Activated CD4-positive, alpha-beta T cell treated with anti-CD3 and anti-CD28 coated beads, Interleukin-2, amount 50 U/mL, for 48 hours (primary cell): ENCODE results near the gene ENTPD7.
"Not testable (repeated sequence)": the region's sequence is repeated elsewhere in the genome, so short reads cannot be mapped to it uniquely, and the experiment has no call there.

Experiments
- DNase-seq, 2 experiments: peaks; one replicate each; pipeline ENCODE4 v3.0.0-alpha.2; 2020

The ENTPD7 gene, protein sequence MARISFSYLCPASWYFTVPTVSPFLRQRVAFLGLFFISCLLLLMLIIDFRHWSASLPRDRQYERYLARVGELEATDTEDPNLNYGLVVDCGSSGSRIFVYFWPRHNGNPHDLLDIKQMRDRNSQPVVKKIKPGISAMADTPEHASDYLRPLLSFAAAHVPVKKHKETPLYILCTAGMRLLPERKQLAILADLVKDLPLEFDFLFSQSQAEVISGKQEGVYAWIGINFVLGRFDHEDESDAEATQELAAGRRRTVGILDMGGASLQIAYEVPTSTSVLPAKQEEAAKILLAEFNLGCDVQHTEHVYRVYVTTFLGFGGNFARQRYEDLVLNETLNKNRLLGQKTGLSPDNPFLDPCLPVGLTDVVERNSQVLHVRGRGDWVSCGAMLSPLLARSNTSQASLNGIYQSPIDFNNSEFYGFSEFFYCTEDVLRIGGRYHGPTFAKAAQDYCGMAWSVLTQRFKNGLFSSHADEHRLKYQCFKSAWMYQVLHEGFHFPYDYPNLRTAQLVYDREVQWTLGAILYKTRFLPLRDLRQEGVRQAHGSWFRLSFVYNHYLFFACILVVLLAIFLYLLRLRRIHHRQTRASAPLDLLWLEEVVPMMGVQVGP

DNA sequence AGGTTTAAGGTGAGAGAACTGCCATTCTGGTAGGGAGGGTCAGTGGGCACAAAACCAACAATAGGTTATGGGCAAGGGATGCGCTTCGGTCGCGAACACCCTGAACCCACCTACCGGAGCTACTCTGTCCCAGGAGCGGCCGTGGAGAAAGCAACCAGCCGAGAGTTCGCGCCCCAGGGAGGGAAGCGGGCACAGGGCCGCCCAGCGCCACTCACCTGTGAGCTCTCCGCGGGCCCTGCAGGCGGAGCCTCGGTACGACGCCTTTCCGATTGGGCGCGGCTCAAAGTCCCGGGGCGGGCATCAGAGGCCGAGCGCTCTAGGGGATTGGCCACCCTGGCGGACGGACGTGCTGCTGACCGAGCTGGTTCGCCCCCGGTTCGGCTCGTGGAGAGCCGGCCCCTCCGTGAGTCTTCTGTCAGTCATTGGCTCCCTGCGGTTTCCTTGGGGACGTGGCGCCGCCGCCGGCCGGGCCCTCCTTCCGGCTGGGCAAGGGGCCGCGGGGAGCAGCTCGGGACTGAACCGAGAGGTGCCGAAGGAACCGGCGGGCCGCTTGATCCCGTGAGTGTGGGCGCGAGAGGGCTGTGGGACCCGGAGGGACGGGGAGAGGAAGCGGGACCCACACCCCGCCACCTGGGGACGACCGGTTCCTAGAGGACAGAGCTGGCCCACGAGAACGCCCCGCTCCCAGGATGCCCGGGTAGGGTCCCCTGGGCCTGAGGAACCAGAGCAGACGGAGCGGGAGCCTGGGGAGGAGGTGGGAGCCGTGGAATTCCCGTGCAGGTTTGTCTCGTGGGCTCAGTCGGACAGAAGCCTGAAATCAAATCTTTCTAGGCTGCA is at the start of gene ENTPD7:
TSS of gene ENTPD7 (plus strand) at position 479 of the 837 bp plus-strand sequence. CDS start 448 bp downstream, outside the sequence.
- DNase-seq = peak; percentile 92 to 95

DNA sequence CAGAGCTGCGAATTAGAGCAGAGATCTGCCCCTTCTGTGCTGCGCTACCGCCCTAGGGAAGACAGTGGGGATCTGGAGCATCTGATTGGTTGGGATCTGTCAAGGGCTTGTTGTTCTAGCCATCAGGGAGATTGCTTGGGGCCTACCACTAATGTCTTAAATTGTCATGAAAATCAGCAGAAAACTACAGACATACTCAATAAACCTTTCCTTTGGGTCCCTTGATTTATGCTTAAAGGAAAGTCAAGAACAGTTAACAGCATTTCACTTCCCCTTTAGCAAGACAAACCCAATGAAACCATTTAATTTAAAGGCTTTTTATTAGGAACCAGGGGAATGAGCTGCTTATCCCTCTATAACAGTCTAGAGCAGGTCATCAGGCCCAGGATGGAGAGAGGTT is 49.1 kb upstream of the ENTPD7 start:
- DNase-seq = no peak

DNA sequence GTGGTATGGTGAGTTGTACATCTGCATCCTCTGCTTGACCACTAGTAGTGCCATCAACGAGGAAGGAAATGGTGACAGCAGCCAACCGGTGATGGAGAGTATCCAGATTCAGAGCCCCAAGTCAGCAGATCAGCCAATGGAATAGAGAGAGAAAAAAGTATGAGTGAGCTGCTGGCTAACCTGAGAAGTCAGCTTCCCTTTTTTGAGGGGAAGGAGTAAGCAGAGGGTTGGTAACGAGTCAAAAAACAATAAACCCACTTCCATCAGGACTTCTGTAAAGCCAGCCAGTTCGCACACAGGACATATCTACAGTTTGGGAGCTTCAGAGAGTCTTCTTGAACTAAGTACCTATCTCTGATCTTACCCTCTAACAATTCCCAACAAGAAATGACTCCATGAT is 48.0 kb upstream of the ENTPD7 start:
- DNase-seq = no peak

GRCh38 chr10:99612167-99612831 is 47.0 kb upstream of the ENTPD7 start:
- peak in 1 of 2 experiments; percentile 22 for DNase-seq

DNA sequence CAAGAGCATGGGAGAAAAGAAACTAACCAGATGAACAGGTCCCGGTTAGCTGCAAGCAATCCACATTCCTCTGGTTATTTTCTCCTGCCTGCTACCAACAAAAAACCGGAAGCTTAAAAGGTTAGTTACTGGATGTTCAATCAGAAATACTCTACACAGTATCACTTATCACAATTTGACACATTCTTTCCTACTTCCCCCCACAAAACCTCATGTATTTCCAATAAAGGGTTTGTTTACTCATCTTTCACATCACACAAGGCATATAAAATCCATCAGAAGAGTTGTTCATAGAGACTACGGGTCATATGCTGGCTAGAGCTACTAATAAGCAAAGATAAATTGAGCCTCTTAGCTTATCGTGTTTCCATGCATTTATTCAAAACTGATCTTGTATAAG is 43.9 kb upstream of the ENTPD7 start:
- DNase-seq = no peak

GRCh38 chr10:99617696-99618095 is 41.6 kb upstream of the ENTPD7 start:
- DNase-seq = no peak

DNA sequence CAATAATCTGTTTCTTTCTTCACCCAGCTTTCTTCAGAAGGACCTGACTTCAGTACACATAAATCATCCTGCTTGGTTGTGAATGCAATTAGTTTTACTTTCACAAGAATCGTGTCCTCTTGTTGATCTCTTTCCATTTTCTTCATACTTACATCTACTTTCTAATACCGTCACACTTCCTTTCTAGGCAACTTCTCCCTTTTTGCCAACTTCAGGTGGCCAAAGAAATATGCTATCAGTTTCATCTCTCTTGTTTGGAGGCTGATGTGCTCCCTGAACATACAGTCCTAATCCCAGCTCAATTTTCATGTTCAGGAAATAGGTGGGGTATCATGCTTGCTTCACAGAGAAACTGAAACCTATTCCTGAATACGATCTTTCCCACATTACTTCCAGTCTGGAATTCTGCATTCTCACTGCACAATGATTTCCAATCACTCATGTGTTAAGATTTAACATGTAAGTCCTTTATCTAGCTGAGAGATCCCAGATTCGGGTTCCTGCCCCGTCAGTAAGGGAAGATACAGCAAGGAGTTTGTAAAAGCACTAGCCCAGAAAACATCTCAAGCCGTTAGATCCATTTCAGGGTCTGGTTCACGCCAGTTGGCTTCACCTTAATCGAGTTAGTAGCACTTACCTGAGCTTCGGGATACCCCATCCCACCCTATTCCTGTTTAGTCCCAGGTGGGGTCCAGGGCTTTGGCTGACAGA is 40.1 kb upstream of the ENTPD7 start:
- no peak for DNase-seq

DNA sequence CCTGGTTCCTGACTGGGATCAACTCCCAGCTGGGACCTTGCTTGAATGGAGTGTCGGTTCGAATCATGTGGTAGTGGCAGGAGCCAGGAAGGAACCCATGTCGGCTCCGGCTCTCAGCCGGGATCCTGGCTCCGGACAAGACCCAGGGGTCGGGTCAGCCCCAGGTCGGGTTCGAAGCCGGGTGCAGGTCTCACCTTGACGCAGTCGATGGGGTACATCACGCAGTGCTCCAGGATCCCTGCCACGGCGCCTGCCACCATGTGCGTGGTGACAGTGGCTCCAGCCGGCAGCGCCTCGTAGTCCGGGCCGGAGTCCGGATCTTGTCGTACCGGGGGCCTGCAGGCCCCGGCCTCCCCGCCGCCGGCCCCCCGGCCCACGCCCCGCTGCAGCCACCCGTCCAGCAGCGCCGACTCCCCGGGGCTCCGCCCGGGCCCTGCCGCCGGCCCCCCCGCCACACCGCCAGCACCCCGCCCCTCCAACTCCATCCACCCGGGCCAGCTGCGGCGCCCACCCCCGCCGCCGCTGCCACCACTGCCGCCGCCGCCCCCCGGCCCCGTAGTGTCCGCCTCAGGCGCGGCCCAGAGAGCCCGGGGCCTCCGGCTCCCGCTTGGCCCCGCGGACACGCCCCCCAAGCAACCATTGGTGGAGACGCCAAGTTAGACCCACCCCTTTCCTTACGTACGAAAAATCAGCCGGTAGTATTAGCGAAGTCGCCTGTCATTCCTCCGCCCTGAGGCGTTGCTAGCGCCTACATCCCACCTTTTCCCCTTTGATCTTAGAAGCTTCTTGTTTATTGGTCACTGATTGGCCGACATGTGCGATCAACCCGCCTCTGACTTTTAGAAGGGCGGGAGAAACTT is 39.2 kb upstream of the ENTPD7 start, which contains the start of gene SLC25A28:
TSS of gene SLC25A28 (minus strand) at position 589 of the 860 bp plus-strand sequence. CDS start at position 485, 104 bp downstream.
- peak; percentile 91 to 94 for DNase-seq

- DNase-seq = peak; percentile 87 to 90
These were observed 38.4 kb upstream of the ENTPD7 start for GRCh38 chr10:99620711-99621453.

DNA sequence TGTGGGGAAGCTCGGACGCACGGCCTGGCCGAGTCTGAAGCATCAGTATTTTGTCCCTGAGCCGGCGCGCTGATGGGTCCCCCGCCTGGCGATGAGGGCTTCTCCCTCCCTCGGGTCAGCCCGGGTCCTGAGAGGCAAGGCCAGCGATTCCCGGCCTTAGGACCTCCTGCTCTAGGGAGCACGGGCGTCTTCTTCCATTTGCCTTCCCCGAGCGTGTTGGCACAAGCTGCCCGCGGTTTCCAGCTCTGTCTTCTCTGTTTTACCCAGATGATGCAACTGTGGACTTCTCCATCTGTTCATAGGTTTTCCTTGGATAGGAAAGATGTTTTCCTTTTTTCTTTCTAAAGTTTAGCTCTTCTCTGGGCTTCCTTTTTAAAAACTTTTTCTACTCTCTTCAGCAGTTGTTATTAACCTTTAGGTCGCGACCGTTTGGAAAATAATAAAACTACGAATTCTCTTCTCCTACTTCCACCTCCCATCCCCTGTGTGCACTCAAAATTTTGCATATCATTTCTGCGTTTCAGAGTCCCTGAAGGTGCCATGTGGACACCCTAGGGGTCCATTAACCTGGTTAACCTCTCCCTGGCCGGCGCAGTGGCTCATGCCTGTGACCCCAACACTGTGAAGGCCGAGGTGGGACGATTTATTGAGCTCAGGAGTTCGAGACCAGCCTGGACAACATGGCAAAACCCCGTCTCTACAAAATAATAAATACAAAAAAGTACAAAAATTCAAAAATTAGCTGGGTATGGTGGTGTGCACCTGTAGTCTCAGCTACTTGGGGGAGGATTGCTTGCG is 37.7 kb upstream of the ENTPD7 start:
- DNase-seq = no peak

DNA sequence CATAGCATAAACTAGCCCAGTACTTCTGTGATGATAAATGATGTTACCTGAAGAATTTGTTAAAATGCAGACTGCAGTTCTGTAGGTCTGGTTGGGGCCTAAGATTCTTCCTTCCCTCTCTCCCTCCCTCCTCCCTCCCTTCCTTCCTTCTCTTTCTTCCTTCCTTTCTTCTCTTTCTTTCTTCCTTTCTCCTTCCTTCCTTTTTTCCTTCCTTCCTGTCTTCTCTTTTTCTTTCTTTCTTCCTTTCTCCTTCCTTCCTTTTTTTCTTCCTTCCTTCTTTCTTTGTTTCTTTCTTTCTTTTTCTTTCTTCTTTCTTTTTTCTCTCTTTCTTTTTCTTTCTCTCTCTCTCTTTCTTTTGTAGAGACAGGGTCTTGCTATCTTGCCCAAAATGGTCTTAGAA is 35.4 kb upstream of the ENTPD7 start:
- no peak for DNase-seq

DNA sequence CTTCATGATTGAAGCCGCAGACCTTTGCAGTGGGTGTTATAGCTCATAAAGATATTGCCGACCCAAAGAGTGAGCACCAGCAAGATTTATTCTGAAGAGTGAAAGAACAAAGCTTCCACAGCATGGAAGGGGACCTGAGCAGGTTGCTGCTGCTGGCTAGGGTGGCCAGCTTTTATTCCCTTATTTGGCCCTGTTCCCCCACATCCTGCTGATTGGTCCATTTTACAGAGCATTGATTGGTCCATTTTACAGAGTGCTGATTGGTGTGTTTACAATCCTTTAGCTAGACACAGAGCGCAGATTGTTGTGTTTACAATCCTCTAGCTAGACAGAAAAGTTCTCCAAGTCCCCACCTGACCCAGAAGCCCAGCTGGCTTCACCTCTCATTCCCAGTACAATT is 34.2 kb upstream of the ENTPD7 start:
- DNase-seq = not testable (repeated sequence)

DNA sequence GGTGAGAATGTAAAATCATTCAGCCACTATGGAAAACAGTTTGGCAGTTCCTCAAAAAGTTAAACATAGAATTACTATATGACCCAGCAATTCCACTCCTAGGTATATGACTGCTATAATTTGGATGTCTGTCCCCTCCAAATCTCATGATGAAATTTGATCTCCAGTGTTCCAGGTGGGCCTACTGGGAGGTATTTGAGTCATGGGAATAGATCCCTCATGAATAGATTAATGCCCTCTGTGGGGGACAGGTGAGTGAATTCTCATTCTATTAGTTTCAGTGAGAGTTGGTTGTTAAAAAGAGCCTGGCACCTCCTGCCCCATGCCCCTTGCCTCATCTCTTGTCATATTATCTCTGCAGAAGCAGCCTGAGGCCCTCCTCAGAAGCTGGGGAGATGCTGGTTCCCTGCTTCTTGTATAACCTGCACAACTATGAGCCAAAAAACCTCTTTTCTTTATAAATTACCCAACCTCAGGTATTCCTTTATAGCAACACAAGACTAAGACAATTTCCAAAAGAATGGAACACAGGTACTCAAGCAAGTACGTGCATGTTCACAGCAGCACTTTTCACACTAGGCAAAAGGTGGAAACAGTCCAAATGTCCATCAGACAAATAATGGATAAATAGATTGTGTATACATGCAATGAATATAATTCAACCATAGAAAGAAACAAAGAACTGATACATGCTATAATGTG is 30.2 kb upstream of the ENTPD7 start:
- no peak for DNase-seq

- DNase-seq = no peak
These were observed 29.7 kb upstream of the ENTPD7 start for GRCh38 chr10:99629625-99629978.

GRCh38 chr10:99630433-99630832 is 28.9 kb upstream of the ENTPD7 start:
- no peak for DNase-seq

DNA sequence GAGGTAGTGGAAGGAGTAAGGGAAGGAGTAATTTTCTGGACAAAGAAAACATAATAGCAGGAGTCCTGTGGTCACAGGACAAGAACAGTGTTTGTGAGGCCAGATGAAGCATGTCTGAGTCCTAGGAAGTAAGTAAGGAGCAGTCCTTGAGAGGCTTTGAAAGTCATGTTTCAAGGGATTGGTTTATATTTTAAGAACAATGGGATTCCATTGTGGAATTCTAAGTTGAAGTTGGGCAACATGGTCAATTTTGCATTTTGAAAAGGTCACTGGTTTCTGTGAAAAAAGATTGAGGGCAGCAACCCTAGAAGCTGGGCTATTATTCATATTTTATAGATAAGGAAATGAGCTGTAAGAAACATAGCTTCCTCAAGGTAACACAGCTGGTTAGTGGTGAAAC is 28.3 kb upstream of the ENTPD7 start:
- no peak for DNase-seq

DNA sequence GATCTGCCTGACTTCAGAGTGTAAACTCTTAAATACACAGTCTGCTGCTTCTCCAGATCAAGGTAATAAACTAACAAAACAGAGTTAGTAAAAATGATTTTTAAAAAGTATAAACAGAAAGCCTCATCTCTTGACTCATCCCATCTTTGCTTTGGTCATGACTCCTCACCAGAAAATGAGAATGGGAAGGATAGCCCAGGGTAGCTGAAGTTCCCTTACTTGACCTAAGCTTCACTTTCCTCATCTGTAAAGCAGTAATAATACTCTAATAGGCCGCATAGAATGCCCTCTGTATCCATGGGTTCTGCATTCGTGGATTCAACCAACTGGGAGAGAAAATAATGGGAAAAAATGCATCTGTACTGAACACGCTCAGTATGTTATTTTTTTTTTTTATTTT is 27.8 kb upstream of the ENTPD7 start:
- no peak for DNase-seq

GRCh38 chr10:99633832-99634231 is 25.5 kb upstream of the ENTPD7 start:
- no peak for DNase-seq

DNA sequence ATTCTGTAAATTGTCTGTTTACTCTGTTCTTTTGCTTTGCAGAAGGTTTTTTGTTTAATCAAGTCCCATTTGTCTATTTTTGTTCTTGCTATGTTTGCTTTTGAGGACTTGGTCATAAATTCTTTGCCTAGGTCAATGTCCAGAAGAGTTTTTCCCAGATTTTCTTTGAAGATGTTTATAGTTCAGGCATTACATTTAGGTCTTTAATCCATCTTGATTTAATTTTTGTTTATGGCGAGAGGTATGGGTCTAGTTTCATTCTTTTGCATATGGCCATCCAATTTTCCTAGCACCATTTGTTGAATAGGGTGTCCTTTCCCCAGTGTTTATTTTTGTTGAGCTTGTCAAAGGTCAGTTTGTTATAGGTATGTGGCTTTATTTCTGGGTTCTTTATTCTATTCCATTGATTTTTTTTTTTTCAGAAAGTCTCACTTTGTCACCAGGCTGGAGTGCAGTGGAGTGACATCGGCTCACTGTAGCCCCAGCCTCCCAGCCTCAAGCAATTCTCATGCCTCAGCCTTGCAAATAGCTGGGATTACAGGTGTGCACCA is 11.6 kb upstream of the ENTPD7 start:
- no peak for DNase-seq
